Measurements from ENCODE around the gene SLC43A1.
A peak's percentile ranks its signal among the peaks of the same experiment; 100 is the strongest.

DNA sequence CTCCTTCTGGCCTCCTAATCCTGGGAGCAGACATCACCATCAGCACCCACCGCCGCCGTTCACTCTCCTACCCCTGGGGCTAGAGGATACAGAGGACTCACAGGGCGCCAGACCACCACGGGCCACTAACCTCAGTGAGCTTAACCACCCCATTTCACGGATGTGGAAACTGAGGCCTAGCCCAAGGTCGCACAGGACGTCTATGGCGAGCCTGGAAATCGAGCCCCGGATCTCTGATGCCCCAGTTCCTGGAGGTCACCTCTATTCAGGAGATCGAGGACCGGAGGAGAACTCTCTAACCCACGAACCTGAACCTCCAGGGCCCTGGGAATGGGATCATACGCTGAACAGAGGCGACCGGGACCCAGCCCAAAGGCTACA is 14.7 kb upstream of the SLC43A1 start:
- TF ChIP-seq, protein P1, sequence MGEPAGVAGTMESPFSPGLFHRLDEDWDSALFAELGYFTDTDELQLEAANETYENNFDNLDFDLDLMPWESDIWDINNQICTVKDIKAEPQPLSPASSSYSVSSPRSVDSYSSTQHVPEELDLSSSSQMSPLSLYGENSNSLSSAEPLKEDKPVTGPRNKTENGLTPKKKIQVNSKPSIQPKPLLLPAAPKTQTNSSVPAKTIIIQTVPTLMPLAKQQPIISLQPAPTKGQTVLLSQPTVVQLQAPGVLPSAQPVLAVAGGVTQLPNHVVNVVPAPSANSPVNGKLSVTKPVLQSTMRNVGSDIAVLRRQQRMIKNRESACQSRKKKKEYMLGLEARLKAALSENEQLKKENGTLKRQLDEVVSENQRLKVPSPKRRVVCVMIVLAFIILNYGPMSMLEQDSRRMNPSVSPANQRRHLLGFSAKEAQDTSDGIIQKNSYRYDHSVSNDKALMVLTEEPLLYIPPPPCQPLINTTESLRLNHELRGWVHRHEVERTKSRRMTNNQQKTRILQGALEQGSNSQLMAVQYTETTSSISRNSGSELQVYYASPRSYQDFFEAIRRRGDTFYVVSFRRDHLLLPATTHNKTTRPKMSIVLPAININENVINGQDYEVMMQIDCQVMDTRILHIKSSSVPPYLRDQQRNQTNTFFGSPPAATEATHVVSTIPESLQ (CRISPR knock-in tag; IDR thresholded peaks at IDR 0.05): no peak
- TF ChIP-seq, protein P2, sequence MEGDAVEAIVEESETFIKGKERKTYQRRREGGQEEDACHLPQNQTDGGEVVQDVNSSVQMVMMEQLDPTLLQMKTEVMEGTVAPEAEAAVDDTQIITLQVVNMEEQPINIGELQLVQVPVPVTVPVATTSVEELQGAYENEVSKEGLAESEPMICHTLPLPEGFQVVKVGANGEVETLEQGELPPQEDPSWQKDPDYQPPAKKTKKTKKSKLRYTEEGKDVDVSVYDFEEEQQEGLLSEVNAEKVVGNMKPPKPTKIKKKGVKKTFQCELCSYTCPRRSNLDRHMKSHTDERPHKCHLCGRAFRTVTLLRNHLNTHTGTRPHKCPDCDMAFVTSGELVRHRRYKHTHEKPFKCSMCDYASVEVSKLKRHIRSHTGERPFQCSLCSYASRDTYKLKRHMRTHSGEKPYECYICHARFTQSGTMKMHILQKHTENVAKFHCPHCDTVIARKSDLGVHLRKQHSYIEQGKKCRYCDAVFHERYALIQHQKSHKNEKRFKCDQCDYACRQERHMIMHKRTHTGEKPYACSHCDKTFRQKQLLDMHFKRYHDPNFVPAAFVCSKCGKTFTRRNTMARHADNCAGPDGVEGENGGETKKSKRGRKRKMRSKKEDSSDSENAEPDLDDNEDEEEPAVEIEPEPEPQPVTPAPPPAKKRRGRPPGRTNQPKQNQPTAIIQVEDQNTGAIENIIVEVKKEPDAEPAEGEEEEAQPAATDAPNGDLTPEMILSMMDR (IDR thresholded peaks at IDR 0.05): no peak
- no peak for TF ChIP-seq FOXP1 (CRISPR knock-in tag; IDR thresholded peaks at IDR 0.05; ENCODE audit: borderline replicate concordance)
- TF ChIP-seq NFE2L1 (CRISPR knock-in tag; IDR thresholded peaks at IDR 0.05): no peak
- TF ChIP-seq SP1 (CRISPR knock-in tag; conservative IDR thresholded peaks at IDR 0.05): no peak
- TF ChIP-seq SMAD3 (CRISPR knock-in tag; IDR thresholded peaks at IDR 0.05; ENCODE audit: borderline replicate concordance): 0 out of 2 replicates have a peak, but pooled peaks have one; percentile 28
